Epithelial cell of prostate (primary cell): ENCODE data around the gene ZNF577.
"Not testable (repeated sequence)": the region's sequence is repeated elsewhere in the genome, so short reads cannot be mapped to it uniquely, and the experiment has no call there.

Experiments used
- DNase-seq: peaks from one replicate; pipeline ENCODE4 v3.0.0-alpha.2; 2011; ENCODE audit warnings: low read depth, low spot score
- H3K27ac ChIP-seq: fragments of 450-650 bp; 2 replicates; pipeline ENCODE4 v1.5.1; 2017; ENCODE audit warnings: mild to moderate bottlenecking

Gene ZNF577

DNA sequence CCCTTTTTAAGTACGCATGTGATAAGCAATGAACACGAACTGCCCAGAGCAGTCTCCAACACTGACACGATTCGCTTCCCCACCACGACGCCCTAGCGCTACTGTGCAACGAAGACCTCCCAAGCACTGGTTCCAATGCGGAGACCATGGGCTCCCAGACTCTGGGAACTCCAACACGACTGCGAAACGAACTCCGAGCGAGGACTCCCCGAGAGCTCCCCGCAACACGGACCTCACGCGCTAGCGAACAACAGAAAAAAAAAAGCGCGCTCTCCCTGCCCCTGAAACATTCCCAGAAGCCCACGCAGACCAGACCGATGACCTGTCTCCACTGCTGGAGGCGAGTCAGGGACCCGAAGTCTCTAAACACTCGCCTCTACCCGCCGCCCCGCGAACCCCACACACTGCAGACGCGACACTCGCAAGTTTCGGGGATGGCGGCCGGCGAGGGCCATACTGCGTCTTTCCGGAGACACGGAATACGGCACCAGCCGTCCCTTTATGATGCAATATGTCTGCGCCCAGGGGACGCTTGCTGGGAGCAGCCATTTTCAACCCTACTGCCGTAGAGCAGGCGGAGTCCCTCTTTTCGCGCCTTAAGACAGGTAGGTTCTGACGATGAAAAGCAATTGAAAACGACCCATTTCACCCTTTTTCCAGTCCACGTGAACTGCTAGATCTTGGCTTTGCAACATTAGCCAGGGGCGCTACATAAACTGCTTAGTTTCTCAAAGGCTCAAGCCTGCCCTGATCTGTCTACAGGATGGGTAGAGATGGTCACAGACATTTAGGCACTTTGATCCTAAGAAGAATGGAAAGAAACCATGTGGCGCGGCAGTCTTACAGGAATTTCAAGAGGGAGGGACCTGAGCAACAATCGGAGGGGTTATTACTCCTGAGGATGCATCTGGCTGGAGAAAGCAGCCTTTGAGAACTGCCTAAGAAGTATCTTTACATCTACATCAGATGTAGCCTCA lies at the start of gene ZNF577:
TSS of gene ZNF577 (minus strand) at position 430 of the 977 bp plus-strand sequence. CDS start 7,569 bp downstream, outside the sequence.
- peak within 1 kb of the TSS; percentile 59 for H3K27ac ChIP-seq
- DNase-seq: peak; percentile 62

DNA sequence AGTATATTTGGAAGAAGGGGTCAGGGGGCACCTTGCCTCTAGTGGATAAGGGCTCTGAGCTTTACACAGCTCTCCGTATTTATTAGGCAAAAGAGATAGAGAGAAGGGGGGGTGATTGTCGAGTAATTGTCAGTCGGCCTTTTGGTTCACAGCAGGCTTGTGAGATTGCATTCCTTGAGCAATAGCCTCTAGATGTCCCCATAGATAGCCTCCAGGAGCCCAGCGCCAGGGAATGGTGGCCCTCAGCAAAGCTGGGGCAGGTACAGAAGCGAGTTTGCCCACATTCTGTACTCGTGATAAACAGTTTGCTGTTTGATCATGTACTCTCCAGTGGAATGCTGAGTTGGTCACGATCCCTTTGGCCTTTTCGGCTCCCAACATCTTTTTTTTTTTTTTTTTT lies 44.2 kb upstream of the ZNF577 start:
- H3K27ac ChIP-seq: no peak overlapping the region
- DNase-seq: no peak

DNA sequence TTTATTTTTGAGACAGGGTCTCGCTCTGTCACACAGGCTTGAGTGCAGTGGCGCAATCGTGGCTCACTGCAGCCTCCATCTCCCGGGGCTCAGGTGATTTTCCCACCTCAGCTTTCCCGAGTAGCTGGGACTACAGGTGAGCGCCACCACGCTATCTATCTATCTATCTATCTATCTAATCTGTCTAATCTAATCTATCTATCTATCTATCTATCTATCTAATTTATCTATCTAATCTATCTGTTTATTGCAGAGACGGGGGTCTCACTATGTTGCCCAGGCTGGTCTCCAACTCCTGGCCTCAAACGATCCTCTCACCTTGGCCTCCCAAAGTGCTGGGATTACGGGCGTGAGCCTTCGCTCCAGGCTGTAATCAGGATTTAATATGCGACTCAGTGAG lies 40.1 kb upstream of the ZNF577 start:
- DNase-seq: no peak
- no peak overlapping the region for H3K27ac ChIP-seq

DNA sequence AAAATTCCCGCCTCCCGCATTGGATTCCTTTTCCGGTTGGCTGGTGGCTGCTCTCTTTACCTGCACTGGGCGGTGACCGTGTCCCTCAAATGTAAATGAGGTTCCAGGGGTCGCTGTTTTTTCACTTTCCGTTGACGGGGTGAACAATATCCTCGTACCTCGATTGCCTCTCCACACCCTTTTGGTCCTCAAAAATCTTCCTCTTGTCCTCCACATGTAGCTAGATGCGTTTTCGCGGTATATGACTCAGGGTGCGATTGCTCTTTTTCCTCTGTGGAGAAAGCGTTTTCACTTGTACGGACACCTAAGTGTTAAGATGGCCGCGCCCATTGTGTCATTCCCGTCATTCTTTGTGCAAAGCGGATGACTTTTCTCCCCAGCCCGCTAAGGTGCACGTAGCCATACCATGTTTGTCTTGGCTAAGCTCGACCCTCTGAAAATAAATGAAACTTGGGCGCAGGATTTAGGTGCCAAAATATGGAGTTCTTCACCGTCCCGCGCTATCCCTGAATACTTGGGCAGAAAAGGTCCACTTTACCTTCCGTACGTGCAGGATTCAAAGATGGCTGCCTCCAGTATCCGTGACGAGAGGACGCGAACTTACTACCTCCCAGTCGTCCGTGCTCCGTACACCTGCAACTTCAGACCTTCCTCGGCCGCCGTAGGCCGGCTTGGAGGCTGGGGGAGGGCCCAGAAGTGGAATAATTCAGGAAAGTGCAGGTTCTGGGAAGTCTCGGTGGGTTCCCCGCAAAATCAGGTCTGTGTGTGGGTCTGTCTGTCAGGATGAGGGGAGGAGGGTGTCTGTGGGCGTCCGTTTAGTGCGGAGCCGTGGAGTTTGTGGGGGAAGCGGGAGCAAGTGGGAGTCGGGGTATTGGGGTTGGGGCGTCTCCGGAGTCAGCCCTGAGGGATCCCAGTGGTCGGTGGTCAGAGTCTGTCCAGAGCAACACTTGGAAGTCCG lies 39.3 kb upstream of the ZNF577 start, which contains the start of gene ZNF613:
TSS of gene ZNF613 (plus strand) at position 689 of the 958 bp plus-strand sequence. CDS start 8,749 bp downstream, outside the sequence.
- DNase-seq: peak; percentile 70
- peak within 1 kb of the TSS; percentile 58 for H3K27ac ChIP-seq

DNA sequence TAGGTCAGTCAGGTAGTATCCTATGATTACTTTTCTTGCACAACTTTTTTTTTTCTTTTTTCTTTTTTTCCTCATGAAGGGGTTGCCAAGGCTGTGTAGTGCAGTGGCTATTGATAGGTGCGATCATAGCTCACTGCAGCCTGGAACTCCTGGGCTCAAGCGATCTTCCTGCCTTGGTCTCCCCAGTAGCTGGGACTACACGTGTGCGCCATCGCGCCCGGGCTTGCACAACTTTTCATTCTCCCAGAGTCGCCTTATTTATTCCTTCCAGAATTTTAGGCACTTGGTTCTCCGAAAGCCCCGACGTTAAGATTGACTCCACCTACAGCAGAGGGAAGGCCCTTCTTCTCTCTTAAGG lies 38.7 kb upstream of the ZNF577 start:
- no peak for DNase-seq
- H3K27ac ChIP-seq: peak overlapping the region; percentile 58

GRCh38 chr19:51921949-51922348 lies 34.2 kb upstream of the ZNF577 start:
- DNase-seq: no peak
- no peak overlapping the region for H3K27ac ChIP-seq

DNA sequence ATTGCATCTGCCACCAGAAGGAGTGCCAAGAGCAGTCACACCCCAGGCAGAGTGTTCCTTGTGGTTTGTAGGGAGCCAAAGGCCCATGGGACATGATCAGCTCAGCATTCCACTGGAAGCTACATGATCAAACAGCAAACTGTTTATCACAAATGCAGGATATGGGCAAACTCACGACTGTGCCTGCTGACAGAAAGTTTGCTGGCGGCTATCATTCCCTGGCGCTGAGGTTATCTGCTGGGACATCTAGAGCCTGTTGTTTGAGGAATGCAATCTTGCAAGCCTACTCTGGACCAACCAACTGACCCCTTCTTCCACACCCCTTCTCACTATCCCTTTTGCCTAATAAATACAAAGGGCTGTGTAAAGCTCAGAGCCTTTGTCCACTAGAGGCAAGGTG lies 31.9 kb upstream of the ZNF577 start:
- DNase-seq: no peak
- H3K27ac ChIP-seq: no peak overlapping the region

DNA sequence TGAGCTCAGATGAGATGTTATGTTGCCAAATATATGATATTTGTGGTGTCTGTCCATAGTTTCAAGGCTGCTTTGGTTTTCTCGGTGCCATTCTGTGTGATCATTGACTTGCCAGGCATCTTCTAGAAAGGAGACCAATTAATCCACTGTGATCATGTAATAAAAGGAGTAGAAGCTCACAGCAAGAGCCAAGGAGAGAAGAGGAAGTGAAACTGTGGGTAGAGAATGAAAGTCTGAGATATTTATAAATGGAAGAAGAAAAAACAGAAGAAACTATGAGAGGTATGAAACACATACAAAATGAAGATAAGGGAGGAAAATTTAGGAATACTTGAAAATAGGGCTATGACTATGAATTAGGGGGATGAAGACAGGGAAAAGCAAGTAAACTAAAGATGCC lies 28.4 kb upstream of the ZNF577 start:
- H3K27ac ChIP-seq: no peak overlapping the region
- no peak for DNase-seq

DNA sequence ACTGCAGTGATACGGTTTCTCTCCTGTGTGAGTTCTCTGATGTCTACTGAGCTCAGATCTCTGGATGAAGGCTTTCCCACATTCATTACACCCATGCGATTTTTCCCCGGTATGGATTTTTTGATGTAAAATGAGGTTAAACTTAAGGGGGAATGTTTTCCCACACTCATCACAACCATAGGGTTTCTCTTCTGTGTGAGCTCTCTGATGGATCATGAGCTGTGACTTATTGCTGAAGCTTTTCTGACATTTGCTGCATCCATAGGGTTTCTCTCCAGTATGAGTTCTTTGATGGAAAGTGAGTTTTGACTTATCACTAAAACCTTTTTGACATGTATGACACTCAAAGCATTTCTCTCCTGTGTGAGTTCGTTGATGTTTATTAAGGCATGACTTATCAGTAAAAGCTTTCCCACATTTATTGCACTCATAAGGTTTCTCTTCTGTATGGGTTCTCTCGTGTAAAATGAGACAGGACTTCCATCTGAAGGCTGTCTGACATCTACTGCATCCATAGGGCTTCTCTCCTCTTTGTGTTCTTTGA lies 27.6 kb upstream of the ZNF577 start:
- DNase-seq: no peak
- H3K27ac ChIP-seq: no peak overlapping the region

GRCh38 chr19:51907981-51908380 lies 20.2 kb upstream of the ZNF577 start:
- DNase-seq, H3K27ac ChIP-seq: not testable (repeated sequence)

DNA sequence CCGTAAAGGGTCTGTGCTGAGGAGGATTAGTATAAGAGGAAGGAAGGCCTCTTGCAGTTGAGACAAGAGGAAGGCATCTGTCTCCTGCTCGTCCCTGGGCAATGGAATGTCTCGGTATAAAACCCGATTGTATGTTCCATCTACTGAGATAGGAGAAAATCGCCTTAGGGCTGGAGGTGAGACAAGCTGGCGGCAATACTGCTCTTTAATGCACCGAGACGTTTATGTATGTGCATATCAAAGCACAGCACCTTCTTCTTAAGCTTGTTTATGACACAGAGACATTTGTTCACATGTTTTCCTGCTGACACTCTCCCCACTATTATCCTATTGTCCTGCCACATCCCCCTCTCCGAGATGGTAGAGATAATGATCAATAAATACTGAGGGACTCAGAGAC lies 18.4 kb upstream of the ZNF577 start:
- not testable (repeated sequence) for DNase-seq, H3K27ac ChIP-seq

GRCh38 chr19:51905639-51906038 lies 17.9 kb upstream of the ZNF577 start:
- not testable (repeated sequence) for DNase-seq, H3K27ac ChIP-seq

DNA sequence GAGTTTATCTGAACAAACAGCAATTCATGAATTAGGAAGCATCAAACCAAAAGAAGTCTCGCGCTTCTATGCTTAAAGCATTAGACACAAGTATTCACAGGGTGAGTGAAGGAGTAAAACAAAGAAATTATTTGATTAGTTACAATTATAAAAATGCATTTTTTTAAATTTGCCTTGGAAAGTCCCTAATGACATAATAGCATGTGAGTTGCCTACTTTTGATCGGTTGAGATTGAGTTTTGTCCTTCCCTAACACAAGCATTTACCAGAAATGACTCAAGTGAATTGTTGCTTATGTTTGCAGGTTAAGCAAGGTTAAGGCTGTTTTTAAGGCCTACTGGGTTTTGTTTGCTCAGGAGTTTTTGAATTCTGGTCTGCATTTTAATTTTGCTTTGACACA lies 17.5 kb upstream of the ZNF577 start:
- peak overlapping the region; percentile 64 for H3K27ac ChIP-seq
- no peak for DNase-seq

DNA sequence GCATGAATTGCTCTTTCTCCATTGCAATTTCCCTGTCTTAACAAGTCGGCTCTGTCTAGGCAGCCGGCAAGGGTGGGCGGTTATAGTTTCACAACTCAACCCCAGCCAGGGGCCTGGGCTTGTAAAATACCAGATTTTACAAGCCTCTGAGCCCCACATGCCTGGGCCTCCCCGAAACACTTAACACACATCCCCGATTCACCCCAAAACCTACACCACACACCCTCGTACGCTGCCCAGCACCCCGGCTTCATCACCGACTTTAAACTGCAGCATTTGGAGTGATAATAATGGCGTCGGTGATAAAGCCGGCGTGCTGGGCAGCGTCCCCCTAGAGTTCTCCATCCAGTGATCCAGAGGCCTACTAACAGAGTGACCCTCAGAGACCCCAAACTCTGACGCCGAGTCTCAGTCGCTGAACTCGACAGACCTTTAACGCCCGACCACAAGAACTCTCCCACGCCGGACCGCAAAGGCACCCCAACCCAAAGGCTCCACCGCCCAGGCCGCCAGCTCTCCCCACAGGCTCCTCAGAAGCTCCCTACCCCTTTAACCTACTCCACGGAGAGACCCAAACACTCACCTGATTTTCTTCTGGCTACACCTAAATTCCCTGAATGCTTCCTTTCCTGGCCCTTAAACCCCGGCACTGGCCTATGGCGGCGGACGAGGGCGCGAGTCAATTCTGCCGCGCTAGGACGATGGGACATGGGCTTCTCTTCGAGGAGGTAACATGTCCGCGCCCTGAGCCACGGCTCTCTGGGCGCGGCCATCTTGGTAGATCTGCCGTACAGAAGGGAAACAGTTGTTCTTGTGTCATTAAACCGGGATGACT lies 16.8 kb upstream of the ZNF577 start, which contains the start of gene ZNF649:
TSS of gene ZNF649 (minus strand) at position 687 of the 835 bp plus-strand sequence. CDS start 4,910 bp downstream, outside the sequence.
- H3K27ac ChIP-seq: peak within 1 kb of the TSS; percentile 64
- peak; percentile 43 for DNase-seq

DNA sequence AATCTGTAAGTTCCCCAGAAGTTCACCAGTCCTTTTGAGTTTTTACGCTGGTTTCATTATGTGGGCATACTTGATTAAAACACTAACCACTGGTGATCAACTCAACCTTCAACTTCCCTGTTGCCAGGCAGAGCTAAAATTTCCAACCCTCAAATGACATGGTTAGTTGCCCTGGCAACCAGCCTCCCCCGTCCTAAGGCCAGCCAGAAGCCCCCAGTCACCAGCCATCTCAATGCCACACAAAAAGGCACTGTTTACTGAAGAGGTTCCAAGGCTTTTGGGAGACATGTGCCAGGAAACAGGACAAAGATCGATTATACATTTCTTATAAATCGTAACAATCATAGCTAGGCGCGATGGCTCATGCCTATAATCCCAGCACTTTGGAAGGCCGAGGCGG lies 15.4 kb upstream of the ZNF577 start:
- DNase-seq: no peak
- H3K27ac ChIP-seq: no peak overlapping the region

GRCh38 chr19:51901860-51902259 lies 14.1 kb upstream of the ZNF577 start:
- H3K27ac ChIP-seq: no peak overlapping the region
- DNase-seq: no peak

DNA sequence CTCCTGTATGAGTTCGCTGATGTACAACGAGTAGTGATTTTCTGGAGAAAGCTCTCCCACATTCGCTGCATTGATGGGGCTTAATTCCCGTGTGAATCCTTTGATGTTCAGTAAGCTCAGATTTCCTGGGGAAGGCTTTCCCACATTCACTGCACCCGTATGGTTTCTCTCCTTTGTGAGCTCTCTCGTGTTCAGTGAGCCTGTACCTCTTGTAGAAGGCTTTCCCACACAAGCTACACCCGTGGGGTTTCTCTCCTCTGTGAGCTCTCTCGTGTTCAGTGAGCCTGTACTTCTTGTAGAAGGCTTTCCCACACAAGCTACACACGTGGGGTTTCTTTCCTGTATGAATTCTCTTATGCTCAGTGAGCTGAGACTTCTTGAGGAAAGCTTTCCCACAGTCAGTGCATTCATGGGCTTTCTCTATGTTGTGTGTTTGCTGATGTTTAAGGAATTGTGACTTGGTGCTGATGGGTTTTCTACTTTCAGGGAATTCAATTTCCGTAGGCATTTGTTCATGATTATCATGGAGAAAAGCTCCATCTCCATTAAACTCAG lies 3.5 kb upstream of the ZNF577 start:
- H3K27ac ChIP-seq: no peak overlapping the region
- no peak for DNase-seq

DNA sequence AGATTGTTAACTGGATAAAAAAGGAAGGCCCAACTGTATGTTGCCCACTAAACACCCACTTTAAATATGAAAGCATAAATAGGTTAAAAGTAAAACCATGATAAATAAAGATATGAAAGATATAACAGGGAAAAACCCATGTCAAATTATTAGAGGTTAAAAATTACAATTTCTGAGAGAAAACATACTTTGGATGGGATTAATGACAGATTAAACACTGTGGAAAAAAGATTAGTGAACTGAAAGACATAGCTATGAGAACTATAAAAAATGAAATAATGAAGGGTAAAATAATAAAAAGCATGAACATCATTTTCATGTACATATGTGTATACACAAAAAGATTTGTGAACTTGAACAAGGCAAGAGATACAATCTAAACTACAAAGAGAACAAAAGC lies 2.2 kb upstream of the ZNF577 start:
- DNase-seq: no peak
- no peak overlapping the region for H3K27ac ChIP-seq

DNA sequence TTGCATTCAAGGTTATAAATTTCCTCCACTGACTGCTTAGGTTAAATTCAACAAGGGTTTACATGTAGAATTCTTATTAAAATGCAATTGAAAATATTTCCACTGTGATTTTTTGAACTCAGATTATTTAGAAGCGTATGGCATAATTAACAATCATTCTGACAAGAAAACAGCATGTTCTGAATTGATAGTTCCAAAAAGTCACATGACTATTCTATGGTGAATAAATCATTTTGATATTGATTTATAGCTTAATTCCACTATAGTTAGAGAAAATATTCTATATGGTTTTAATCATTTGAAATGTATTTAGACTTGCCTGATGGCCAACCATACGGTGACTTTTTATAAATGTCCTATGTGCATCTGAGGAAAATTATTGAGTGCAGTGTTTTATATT lies 3.0 kb downstream of the ZNF577 start:
- DNase-seq: no peak
- H3K27ac ChIP-seq: no peak overlapping the region
